OCI-M1 (cell line): ENCODE results near the gene NHS.

ENCODE experiments used
- DNase-seq: peaks from one replicate; lab custom pipeline; 2025; lab: John Stamatoyannopoulos, UW

NHS gene

DNA sequence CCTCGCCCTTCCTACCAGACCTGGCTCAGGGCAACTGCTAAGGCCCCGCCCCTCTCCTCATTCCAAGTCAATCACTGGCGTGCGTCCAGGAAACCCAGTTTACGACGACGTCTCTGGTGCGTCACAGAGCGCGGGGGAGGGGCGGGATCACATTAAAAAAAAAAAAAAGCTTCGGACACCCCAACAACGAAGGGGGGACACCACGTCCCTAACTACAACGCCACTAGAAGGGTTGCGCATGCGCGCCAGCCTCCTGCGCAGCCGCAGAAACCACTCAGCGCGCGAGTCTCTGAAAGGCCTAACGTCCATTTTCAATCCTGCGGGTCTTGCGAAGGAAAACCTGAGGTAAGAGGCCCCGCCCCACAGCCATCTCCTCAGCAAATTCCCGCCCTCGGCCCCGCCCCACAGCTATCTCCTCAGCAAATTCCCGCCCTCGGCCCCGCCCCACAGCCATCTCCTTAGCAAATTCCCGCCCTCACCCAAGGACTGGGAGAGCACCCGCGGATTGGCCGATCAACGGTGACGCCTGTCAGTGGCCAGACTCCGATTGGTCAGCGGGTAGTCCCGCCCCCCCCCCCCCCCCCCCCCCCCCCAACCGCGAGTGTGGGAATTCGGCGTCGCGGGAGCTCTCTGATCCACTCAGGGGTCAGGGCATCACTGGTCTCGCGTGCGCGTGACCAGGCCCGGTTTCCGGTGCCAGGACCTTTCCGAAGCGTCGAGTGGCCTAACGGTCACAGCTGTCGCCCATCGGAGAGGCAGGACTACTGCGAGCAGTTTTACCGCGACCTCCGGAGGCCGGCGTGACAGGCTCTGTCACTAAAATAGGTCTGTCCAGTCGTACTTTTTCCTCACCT is 362.1 kb downstream of the NHS start, which contains the start of gene SCML1:
Gene SCML1, plus strand, starts transcription at position 638 of the 854 bp plus-strand sequence. CDS start 6,694 bp downstream, outside the sequence.
- peak; percentile 94 for DNase-seq

DNA sequence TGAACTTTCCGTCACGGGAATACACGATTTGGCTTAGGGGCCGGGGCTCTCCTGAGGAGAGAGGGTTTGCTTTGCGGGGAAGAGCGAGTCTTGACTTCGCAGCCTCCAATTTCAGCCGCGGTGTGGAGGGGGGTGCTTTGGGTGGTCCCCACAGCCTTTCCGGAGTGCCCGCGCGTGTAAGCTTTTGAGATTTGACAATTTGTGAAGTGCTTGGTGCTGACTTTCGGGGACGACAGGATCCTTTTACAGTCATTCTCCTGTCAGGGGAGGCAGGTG is 362.6 kb downstream of the NHS start:
- no peak for DNase-seq

GRCh38 chrX:17737986-17738713 is 363.1 kb downstream of the NHS start:
- peak; percentile 37 for DNase-seq

GRCh38 chrX:17738737-17739535 is 363.9 kb downstream of the NHS start:
- DNase-seq, result no peak

GRCh38 chrX:17740137-17741122 is 365.4 kb downstream of the NHS start:
- no peak for DNase-seq

DNA sequence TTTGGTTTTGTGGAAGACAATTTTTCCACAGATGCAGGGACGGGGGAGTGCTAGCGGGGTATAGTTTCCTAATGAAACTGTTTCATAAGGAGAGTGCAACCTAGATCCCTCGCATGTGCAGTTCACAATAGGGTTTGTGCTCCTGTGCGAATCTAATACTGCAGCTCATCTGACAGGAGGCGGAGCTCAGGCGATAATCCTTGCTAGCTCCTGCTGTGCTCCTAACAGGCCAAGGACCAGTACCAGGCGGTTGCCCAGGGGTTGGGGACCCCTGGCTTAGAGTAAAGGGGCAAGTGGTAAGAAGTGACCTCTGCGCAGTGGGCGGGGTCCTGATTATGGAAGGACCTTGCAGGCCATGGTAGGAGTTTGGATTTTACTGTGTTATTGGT is 366.1 kb downstream of the NHS start:
- no peak for DNase-seq

- DNase-seq, result no peak
These were observed 368.9 kb downstream of the NHS start for GRCh38 chrX:17743913-17744312.

GRCh38 chrX:17744896-17745523 is 370.0 kb downstream of the NHS start:
- peak; percentile 26 for DNase-seq

GRCh38 chrX:17747692-17748091 is 372.7 kb downstream of the NHS start:
- DNase-seq, result no peak

GRCh38 chrX:17748684-17749083 is 373.7 kb downstream of the NHS start:
- no peak for DNase-seq

DNA sequence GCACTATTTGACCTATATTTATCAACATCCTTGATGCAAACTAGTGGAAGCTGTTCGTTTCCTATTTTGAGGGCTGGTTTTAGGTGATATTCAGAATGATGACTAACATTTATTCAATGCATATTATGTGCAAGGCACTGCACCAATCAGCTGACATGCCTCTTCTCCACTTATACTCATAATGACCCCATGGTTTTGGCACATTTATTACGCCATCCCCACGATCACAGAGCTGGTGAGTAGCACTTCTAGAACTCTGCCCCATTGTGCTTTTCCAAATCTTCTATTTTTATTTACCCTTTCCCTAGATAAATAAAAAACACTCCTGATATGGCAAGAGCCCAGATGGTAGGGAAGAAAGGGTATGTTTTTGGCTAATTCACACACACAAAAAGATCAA is 375.4 kb downstream of the NHS start:
- DNase-seq, result no peak

DNA sequence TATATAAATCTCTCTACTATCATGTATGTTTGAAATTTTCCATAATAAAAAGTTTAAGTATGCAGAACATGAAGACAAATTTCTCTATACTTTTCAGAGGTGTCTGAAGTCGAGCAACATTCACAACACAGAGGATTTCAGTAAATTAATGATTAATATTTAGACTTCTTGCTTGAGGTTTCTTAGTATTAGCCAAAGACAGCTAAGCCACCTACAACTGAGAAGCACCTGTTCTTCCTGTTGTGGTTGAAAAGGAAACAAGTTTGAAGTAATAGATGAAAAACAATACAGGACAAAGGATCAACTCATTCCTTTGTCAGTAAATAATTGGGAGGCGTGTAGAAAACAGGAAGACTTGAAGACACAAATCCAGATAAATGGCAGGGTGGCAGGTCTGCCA is 383.4 kb downstream of the NHS start:
- no peak for DNase-seq

DNA sequence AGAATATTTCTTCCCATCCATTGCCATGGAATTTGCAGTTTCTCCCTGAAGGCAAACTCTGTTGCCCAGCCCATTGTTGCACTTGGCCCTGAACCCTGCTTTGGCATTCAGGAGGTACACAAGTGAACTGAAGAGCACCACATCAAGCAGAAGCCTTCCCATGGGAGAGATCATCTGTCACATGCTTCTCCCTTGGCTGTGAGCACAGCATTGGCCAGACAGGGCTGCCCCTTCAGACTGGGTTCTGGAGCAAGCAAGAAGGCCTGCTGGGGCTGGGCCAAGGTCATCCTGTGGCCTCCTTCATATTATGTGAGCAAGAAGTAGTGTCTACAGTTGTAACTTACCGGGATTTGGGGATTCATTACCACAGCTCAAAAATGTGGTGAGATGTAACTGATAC is 385.0 kb downstream of the NHS start:
- DNase-seq, result no peak

DNA sequence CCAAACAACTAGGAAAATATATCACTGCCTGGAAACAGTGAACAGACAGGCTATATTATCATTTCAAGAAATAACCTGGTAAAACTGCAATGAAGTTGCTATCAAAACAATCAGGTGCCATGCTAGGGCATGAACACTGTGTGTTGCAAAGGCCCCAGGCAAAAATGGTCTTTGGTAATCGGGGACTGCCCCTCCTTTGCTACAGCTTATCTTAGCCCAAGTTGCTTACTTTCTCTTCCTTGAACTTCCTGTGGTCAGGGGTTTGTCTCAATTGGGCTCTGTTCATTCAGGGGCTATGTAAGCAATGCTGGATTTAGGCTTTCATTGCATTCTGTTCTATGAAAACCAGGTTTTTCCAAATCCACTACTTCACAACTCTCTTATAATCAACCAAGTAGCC is 392.7 kb downstream of the NHS start:
- DNase-seq, result peak; percentile 46

DNA sequence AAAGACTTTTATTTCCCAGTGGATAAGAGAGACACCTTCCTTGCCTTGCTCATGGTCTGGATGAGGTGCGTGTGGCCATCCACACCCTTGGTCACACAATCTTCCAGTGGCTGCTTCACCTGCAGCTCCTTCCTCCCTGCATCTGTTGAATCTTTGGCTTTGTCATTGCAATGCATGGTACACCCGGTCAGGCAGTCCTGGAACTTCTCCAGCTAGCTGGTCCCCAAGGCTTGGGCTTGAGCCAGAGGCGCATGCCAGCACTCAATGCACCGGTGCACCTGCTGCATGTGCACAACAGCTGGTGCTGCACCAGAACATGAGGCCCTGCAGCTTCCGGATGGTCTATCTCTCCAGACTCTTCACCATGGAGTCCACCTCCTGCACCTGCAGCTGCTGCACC is 394.0 kb downstream of the NHS start:
- DNase-seq, result no peak

GRCh38 chrX:17769701-17770269 is 394.8 kb downstream of the NHS start:
- no peak for DNase-seq

DNA sequence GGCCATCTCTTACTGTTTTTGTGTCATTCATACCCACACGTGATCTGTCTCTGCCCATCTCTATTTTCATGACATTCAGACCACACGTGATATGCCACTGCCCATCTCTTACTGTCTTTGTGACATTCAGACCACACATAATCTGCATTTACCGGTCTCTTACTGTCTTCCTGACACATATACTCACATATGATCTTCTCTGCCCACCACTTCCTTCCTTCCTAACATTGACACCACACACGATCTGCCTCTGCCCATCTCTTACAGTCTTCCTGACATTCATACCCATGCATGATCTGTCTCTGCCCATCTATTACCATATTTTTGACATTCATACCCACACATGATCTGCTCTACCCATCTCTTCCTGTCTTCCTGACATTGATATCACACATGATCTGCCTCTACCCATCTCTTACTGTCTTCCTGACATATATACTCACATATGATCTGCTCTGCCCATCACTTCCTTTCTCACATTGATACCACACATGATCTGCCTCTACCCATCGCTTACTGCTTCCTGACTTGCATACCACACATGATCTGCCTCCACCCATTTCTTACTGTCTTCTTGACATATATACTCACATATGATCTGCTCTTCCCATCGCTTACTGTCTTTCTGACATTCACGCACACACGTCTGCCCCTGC is 398.3 kb downstream of the NHS start:
- no peak for DNase-seq

DNA sequence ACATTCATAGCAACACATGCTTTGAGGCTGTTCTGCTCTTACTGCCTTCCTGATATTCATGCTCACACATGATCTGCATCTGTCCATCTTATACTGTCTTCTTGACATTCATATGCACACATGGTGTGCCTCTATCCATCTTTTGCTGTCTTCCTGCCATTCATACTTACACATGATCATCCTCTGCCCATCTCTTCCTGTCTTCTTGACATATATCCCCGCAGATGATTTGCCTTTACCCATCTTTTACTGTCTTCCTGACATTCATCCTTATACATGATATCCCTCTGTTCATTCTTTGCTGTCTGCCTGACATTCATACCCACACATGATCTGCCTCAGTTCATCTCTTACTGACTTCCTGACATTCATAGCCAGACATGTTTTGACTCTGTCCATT is 399.1 kb downstream of the NHS start:
- no peak for DNase-seq

DNA sequence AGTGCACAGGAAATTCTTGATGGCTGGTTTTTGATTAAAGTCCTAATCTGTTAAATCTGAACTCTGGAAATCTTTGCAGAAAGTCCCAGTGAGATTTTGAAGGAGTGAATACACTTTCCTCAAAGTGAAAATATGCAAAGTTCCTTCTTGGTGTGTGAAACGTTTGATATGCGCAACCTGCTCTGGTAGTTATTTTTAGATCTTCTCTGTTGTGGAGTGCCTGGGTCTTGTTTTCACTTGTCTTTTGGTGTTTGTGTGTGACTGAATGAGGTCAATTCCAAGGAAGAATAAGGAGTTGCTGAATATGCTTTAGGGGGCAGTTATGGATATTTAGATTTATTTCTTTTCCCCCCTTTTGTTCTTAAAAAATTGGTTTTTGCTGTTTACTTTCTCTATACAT is 404.0 kb downstream of the NHS start:
- DNase-seq, result no peak

DNA sequence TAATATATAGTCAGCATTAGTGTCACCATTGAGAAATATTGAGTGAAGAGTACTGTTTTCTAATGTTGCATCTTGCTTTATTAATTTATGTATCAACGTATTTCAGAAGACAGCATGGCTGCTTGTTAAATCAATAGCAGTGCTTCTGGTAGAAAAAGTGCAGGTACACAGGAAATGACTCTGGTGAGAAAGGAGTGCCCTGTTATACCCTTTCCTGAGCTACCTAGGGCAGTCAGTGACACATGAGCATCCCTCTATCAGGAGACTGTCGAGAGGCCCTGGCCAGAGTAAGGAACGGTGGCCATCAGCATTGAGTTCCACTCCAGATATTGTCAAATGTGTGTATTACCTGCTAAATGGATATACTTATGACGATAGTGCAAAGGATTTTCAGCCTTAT is 404.4 kb downstream of the NHS start:
- no peak for DNase-seq
